ENCODE results near the gene PDE3A.

PDE3A gene

DNA sequence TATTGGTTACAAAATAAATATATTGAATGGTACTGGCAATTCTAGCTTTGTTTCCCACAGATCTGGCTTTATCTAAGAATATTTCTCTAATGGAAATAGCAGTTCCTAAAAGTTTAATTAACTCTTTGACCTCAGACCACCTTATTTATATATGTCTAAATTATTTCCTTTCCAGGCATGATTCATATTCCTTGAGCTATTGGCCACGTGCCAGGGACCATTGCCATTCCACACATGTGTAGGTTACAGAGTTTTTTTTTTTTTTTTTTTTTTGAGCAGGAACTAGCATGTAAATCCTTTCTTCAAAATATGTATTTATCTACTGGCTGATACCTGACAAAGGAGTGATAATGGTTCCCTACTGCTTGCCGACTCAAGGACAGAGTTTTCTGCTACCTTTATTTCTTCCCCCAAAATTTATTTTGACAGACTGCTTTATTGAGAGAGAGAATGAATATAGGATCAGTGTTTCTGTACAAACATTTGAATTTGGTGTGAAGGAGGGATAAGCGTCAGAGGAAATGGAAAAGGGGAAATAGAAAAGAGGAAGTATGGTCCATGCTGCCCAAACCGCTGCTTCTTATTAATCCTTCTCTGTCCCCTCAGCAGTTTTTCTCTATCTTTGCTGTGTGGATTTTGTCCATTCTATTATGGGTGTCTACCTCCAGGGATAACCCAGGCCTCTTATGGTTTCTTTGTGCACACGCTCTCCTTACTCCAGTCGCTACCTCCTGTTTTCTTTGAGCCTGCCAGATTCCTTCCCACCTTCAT is 36.4 kb downstream of the PDE3A start:
- no peak overlapping the region for H2AFZ ChIP-seq (ENCODE audit: low read length)

DNA sequence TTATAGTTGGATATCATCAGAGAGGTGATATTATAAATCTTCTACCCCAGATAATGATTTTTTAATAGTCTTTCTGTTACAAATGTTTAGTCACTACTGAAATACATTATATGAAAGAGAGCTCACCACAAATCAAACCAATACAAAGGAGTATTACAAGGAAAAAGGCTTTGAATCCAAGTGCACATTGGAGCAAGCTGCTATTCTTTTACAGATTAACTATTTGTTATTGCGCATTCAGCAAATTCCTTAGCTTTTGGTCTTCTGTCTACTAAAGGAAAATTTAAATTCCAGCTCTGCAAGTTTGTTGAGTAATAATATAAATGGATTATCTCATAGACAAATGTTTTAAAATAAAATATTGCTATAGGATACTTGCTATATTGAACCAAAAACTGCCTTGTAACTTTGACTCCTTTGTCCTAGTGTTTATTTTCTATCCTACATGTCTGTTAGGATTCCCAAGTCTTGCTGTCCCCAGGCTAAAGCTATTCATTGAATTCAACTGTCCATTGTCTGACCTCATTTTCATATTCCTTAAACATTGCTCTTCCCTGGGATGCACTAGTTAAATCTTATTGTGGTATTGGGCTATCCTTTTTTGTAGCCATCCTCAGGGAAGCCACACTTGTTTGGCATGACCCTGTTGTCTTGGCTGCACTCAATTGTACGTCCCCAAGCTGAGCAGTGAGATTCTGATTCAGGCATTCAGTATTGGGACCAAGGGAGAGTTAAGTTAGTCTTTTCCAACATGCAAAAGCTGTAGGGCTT is 41.5 kb downstream of the PDE3A start:
- H3K27me3 ChIP-seq (ENCODE audit: insufficient read depth, low read length, poor library complexity, severe bottlenecking), result no peaks in the 10 kb centered on the region
- H3F3A ChIP-seq (ENCODE audit: low read depth), result no peaks in the 10 kb centered on the region
- TF ChIP-seq, protein P1, sequence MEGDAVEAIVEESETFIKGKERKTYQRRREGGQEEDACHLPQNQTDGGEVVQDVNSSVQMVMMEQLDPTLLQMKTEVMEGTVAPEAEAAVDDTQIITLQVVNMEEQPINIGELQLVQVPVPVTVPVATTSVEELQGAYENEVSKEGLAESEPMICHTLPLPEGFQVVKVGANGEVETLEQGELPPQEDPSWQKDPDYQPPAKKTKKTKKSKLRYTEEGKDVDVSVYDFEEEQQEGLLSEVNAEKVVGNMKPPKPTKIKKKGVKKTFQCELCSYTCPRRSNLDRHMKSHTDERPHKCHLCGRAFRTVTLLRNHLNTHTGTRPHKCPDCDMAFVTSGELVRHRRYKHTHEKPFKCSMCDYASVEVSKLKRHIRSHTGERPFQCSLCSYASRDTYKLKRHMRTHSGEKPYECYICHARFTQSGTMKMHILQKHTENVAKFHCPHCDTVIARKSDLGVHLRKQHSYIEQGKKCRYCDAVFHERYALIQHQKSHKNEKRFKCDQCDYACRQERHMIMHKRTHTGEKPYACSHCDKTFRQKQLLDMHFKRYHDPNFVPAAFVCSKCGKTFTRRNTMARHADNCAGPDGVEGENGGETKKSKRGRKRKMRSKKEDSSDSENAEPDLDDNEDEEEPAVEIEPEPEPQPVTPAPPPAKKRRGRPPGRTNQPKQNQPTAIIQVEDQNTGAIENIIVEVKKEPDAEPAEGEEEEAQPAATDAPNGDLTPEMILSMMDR (conservative IDR thresholded peaks at IDR 0.05; ENCODE audit: low read length), result no peak
- TF ChIP-seq EZH2phosphoT487 (IDR thresholded peaks at IDR 0.05; ENCODE audit: borderline replicate concordance), result no peak
- H4K20me1 ChIP-seq (ENCODE audit: insufficient read depth, low read length, poor library complexity, severe bottlenecking), result no peaks in the 10 kb centered on the region
- H3K9me2 ChIP-seq (replicated peaks; ENCODE audit: low read depth, low read length), result no peaks in the 10 kb centered on the region
- peak overlapping the region; percentile 62 for H3K4me2 ChIP-seq (ENCODE audit: low read depth, low read length, poor library complexity, severe bottlenecking)
- no peaks in the 10 kb centered on the region for H3K9me3 ChIP-seq (ENCODE audit: insufficient read depth, low read depth, low read length)
- H3K9ac ChIP-seq (ENCODE audit: low read depth, low read length, poor library complexity, severe bottlenecking), result no peak overlapping the region
- no peaks in the 10 kb centered on the region for H3K79me2 ChIP-seq (ENCODE audit: insufficient read depth, low read length)
- H2AFZ ChIP-seq (ENCODE audit: low read length), result peak overlapping the region; percentile 59; the same call in 1 of the 2 replicates
- H3K4me1 ChIP-seq (ENCODE audit: insufficient read depth, low read length, poor library complexity, severe bottlenecking), result peaks cover 32% of the 10 kb centered on the region
- no peaks in the 10 kb centered on the region for H3K36me3 ChIP-seq (ENCODE audit: insufficient read depth, low read length)
- peak overlapping the region; percentile 48 for H3K4me3 ChIP-seq (ENCODE audit: low read length, poor library complexity, severe bottlenecking)

More for the DNA sequence above, 36.4 kb downstream of the PDE3A start:
- no peaks in the 10 kb centered on the region for H3K27me3 ChIP-seq (ENCODE audit: insufficient read depth, low read length, poor library complexity, severe bottlenecking)
- no peaks in the 10 kb centered on the region for H3K36me3 ChIP-seq (ENCODE audit: insufficient read depth, low read length)
- H3K9me2 ChIP-seq (replicated peaks; ENCODE audit: low read depth, low read length), result no peaks in the 10 kb centered on the region
- no peak overlapping the region for H3K4me2 ChIP-seq (ENCODE audit: low read depth, low read length, poor library complexity, severe bottlenecking)
- H3K9me3 ChIP-seq (ENCODE audit: insufficient read depth, low read depth, low read length), result no peaks in the 10 kb centered on the region
- H3K4me1 ChIP-seq (ENCODE audit: insufficient read depth, low read length, poor library complexity, severe bottlenecking), result no peaks in the 10 kb centered on the region
- H3F3A ChIP-seq (ENCODE audit: low read depth), result no peaks in the 10 kb centered on the region
- no peak overlapping the region for H3K4me3 ChIP-seq (ENCODE audit: low read length, poor library complexity, severe bottlenecking)
- no peaks in the 10 kb centered on the region for H3K79me2 ChIP-seq (ENCODE audit: insufficient read depth, low read length)
- H4K20me1 ChIP-seq (ENCODE audit: insufficient read depth, low read length, poor library complexity, severe bottlenecking), result no peaks in the 10 kb centered on the region
- TF ChIP-seq EZH2phosphoT487 (IDR thresholded peaks at IDR 0.05; ENCODE audit: borderline replicate concordance), result no peak
- TF ChIP-seq, protein P1 (conservative IDR thresholded peaks at IDR 0.05; ENCODE audit: low read length), result no peak
- H3K9ac ChIP-seq (ENCODE audit: low read depth, low read length, poor library complexity, severe bottlenecking), result no peak overlapping the region

DNA sequence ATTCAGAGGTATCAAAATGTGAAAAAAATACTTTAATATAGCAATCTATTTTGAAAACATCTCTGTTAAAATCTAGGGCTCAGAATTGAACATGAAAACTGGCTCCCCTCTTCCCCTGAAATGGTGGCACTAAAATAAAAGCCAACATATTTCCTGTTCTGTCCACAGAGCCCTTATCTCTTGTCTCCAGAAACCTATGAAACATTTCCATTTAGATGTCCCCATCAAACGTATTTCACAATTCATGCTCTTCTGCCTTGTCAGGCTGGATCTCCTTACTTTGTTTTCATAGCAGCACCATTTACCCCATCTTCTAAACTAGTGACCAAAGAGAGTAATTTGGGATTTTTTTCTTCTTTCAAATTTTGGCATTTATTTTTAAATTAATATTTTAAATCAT is 42.4 kb downstream of the PDE3A start:
- H2AFZ ChIP-seq (ENCODE audit: low read length), result no peak overlapping the region
- peak overlapping the region; percentile 62 for H3K4me2 ChIP-seq (ENCODE audit: low read depth, low read length, poor library complexity, severe bottlenecking)
- no peaks in the 10 kb centered on the region for H4K20me1 ChIP-seq (ENCODE audit: insufficient read depth, low read length, poor library complexity, severe bottlenecking)
- H3K36me3 ChIP-seq (ENCODE audit: insufficient read depth, low read length), result no peaks in the 10 kb centered on the region
- no peaks in the 10 kb centered on the region for H3K9me3 ChIP-seq (ENCODE audit: insufficient read depth, low read depth, low read length)
- no peaks in the 10 kb centered on the region for H3K9me2 ChIP-seq (replicated peaks; ENCODE audit: low read depth, low read length)
- peak overlapping the region; percentile 48 for H3K4me3 ChIP-seq (ENCODE audit: low read length, poor library complexity, severe bottlenecking)
- TF ChIP-seq, protein P1 (conservative IDR thresholded peaks at IDR 0.05; ENCODE audit: low read length), result no peak
- no peak for TF ChIP-seq EZH2phosphoT487 (IDR thresholded peaks at IDR 0.05; ENCODE audit: borderline replicate concordance)
- H3F3A ChIP-seq (ENCODE audit: low read depth), result no peaks in the 10 kb centered on the region
- no peaks in the 10 kb centered on the region for H3K79me2 ChIP-seq (ENCODE audit: insufficient read depth, low read length)
- no peaks in the 10 kb centered on the region for H3K27me3 ChIP-seq (ENCODE audit: insufficient read depth, low read length, poor library complexity, severe bottlenecking)
- H3K9ac ChIP-seq (ENCODE audit: low read depth, low read length, poor library complexity, severe bottlenecking), result no peak overlapping the region
- peaks cover 32% of the 10 kb centered on the region for H3K4me1 ChIP-seq (ENCODE audit: insufficient read depth, low read length, poor library complexity, severe bottlenecking)

Measured in Loucy (cell line).